ENCODE results near the gene AMBRA1.

DNA sequence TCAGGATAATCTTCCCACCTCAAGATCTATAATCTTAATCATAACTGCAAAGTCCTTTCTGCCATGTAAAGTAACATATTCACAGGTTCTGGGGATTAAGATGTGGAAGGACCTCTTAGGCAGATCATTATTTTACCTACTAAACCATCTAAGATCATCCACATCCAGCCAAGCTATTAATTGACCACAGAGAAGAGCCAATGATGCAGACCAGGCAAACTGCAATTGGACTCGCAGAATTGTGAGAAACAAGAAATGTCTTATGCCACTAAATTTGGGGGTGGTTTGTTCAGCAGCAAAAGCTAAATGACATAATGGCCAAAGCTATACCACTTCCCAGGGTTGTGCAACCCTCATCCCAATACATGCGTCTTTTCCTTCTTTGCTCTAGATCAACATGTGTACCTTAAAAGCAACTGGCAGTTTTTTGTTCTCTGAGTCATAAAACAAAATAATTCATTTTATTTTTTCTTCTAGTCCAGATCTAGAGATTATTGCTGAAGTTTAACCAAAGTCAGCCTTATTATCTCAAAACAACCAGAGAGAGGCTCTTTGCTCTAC is 113.6 kb downstream of the AMBRA1 start:
- TF ChIP-seq ISL1 (CRISPR knock-in tag; IDR thresholded peaks at IDR 0.05) (no peak), SNAI2 (CRISPR knock-in tag; IDR thresholded peaks at IDR 0.05) (no peak), RARB (CRISPR knock-in tag; IDR thresholded peaks at IDR 0.05) (no peak), PPARA (CRISPR knock-in tag; IDR thresholded peaks at IDR 0.05; ENCODE audit: borderline replicate concordance) (no peak), ZC3H10 (CRISPR knock-in tag; IDR thresholded peaks at IDR 0.05) (no peak), ZNF8 (CRISPR knock-in tag; IDR thresholded peaks at IDR 0.05) (no peak), TOX (CRISPR knock-in tag; IDR thresholded peaks at IDR 0.05; ENCODE audit: borderline replicate concordance) (no peak), ESRRG (CRISPR knock-in tag; IDR thresholded peaks at IDR 0.05) (no peak), ZFP30 (CRISPR knock-in tag; IDR thresholded peaks at IDR 0.05) (no peak), BACH2 (CRISPR knock-in tag; IDR thresholded peaks at IDR 0.05; ENCODE audit: borderline replicate concordance) (no peak), ARNTL (CRISPR knock-in tag; IDR thresholded peaks at IDR 0.05; ENCODE audit: borderline replicate concordance, low read depth) (no peak)
- TF ChIP-seq, protein P1, sequence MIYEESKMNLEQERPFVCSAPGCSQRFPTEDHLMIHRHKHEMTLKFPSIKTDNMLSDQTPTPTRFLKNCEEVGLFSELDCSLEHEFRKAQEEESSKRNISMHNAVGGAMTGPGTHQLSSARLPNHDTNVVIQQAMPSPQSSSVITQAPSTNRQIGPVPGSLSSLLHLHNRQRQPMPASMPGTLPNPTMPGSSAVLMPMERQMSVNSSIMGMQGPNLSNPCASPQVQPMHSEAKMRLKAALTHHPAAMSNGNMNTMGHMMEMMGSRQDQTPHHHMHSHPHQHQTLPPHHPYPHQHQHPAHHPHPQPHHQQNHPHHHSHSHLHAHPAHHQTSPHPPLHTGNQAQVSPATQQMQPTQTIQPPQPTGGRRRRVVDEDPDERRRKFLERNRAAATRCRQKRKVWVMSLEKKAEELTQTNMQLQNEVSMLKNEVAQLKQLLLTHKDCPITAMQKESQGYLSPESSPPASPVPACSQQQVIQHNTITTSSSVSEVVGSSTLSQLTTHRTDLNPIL (CRISPR knock-in tag; IDR thresholded peaks at IDR 0.05; ENCODE audit: low read depth) = no peak
- TF ChIP-seq, protein P2, sequence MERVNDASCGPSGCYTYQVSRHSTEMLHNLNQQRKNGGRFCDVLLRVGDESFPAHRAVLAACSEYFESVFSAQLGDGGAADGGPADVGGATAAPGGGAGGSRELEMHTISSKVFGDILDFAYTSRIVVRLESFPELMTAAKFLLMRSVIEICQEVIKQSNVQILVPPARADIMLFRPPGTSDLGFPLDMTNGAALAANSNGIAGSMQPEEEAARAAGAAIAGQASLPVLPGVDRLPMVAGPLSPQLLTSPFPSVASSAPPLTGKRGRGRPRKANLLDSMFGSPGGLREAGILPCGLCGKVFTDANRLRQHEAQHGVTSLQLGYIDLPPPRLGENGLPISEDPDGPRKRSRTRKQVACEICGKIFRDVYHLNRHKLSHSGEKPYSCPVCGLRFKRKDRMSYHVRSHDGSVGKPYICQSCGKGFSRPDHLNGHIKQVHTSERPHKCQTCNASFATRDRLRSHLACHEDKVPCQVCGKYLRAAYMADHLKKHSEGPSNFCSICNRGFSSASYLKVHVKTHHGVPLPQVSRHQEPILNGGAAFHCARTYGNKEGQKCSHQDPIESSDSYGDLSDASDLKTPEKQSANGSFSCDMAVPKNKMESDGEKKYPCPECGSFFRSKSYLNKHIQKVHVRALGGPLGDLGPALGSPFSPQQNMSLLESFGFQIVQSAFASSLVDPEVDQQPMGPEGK (CRISPR knock-in tag; IDR thresholded peaks at IDR 0.05; ENCODE audit: borderline replicate concordance) = no peak
- TF ChIP-seq, protein P3, sequence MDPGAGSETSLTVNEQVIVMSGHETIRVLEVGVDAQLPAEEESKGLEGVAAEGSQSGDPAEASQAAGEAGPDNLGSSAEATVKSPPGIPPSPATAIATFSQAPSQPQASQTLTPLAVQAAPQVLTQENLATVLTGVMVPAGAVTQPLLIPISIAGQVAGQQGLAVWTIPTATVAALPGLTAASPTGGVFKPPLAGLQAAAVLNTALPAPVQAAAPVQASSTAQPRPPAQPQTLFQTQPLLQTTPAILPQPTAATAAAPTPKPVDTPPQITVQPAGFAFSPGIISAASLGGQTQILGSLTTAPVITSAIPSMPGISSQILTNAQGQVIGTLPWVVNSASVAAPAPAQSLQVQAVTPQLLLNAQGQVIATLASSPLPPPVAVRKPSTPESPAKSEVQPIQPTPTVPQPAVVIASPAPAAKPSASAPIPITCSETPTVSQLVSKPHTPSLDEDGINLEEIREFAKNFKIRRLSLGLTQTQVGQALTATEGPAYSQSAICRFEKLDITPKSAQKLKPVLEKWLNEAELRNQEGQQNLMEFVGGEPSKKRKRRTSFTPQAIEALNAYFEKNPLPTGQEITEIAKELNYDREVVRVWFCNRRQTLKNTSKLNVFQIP (CRISPR knock-in tag; IDR thresholded peaks at IDR 0.05; ENCODE audit: borderline replicate concordance, low read depth) = no peak

Data from SK-N-SH treated with all-trans-retinoic acid at 6 μM for 48 hours (cell line).